Measurements from ENCODE around the gene RSPH1. TPM values are rescaled to one million over a fixed set of nuclear protein-coding genes. Genes with fewer than 3 reads are reported as not detected.

The RSPH1 gene
- total and polyA plus RNA-seq, 5 experiments from 2014 or later: 0.14 TPM; not detected in 4

DNA sequence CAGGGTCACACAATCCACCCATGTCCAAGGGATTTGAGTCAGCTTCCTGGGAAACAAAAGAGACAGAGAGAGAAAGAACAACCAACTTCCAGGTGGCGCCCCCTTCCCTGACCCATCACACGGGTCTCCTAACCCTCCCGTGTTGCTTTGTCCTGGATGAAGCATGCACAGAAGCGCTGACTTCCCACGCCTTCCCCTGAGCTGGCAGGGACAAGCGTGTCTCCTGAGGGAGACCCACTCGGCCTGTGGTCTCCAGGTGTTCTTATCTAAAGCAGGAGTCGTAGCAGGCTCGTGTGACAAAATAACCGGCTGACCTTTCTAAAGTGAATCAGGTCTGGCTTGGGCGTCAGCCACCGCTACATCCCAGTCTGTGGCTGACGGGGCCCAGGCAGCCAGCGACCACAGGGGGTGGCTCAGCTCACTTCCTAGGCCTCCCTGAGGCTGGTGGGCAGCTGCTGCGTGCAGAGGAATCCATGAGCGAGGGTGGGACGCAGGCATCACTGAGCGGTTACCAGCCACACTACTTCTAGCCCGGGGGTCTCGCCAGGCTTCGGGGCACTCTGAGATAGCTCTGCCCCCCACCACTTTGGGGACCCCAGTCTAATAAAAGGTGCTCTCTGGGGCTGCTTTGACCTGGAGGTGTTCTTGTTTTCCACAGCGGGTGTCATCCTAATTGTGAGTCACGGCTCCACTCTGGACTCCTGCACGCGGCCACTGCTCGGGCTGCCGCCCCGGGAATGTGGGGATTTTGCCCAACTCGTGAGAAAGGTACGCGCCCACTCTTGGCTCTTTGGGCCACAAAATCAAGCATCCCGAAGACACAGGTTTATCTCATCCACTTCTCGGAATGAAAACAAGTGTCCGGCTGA is 51.9 kb downstream of the RSPH1 start:
- POLR2A ChIA-PET: interaction anchor here (0.6 to 2.8 kb wide), 4 partner anchors 18 to 328 kb away, joined by 3 to 16 read pairs (median 8); partner anchors contain the start of gene UBASH3A
- H3K36me3 Mint-ChIP-seq: peaks cover 0 to 85% (median 9%) of the 10 kb centered on the region in 3 donors

DNA sequence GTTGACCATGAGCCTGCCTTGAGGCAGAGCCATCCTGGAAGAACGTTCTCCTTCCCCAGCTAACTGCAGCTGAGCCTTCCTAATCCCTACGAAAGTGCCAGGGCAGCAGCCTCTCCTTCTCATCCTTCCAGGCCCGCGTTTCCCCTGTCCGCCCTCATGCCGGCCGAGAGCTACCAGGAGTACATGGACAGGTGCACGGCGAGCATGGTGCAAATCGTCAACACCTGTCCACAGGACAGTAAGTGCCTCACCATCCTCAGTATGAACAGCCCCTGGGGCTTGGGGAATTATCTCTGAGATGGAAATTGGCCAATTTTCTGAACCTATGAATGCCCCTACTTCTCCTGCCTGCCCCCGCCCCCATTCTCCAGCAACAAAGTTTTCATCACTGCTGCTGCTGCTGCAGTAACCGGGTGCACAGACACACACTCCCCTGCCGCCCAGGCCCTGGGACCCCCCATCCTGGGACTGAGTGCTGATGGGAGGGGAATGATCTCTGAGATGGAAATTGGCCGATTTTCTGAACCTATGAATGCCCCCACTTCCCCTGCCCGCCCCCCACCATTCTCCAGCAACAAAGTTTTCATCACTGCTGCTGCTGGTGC is 52.7 kb downstream of the RSPH1 start:
- no peak for ATAC-seq
- peak in 1 of 10 donors; percentile 61 for DNase-seq
- no peaks in the 10 kb centered on the region for H3K9me3 Mint-ChIP-seq
- H3K4me3 Mint-ChIP-seq: no peak overlapping the region
- peaks cover 22 to 57% (median 37%) of the 10 kb centered on the region in 4 donors for H3K4me1 Mint-ChIP-seq
- peak overlapping the region in 7 of 10 donors; percentile 28 to 91 (median 73) for H3K27ac Mint-ChIP-seq
- H3K36me3 Mint-ChIP-seq: peaks cover 0 to 93% (median 8%) of the 10 kb centered on the region in 3 donors
- POLR2A ChIA-PET: interaction anchor here (0.7 to 2.8 kb wide), 3 partner anchors 17 to 40 kb away, joined by 3 to 16 read pairs (median 12); partner anchors contain the start of gene UBASH3A
- peaks cover 0 to 3% (median 0%) of the 10 kb centered on the region in 5 donors for H3K27me3 Mint-ChIP-seq

More for the DNA sequence above, 51.9 kb downstream of the RSPH1 start:
- peak overlapping the region in 7 of 10 donors; percentile 6 to 91 (median 73) for H3K27ac Mint-ChIP-seq
- H3K4me1 Mint-ChIP-seq: peaks cover 21 to 54% (median 34%) of the 10 kb centered on the region in 4 donors
- no peak overlapping the region for H3K4me3 Mint-ChIP-seq
- no peaks in the 10 kb centered on the region for H3K9me3 Mint-ChIP-seq
- no peak for ATAC-seq
- peak in 1 of 10 donors; percentile 50 for DNase-seq
- H3K27me3 Mint-ChIP-seq: peaks cover 0 to 2% (median 0%) of the 10 kb centered on the region in 5 donors

DNA sequence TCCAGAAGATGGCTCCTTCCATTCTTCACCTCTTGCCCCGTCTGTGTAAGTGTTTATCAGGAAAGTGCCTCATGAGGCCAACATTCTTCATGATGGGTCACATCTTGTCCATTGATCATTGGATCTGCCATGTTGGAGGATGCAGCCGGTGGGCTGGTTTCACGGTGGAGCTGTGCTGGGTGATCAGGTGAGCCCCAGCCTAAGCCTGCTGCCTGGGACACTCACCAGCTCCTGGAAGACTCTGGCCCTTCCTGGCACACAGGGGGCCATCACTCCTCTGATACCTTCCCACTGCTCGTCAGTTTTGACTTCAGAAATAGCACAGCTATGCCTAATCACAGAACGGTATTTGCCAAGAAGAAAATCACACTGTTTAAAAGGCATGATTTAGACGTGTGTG is 54.1 kb downstream of the RSPH1 start:
- Mint-ChIP-seq H3K36me3 (peaks cover 0 to 90% (median 11%) of the 10 kb centered on the region in 3 donors), H3K27ac (peak overlapping the region in 8 of 10 donors; percentile 13 to 90 (median 50)), H3K27me3 (peaks cover 0 to 2% (median 0%) of the 10 kb centered on the region in 5 donors), H3K4me3 (peak overlapping the region in 1 of 10 donors; percentile 18), H3K4me1 (peaks cover 24 to 55% (median 37%) of the 10 kb centered on the region in 4 donors), H3K9me3 (no peaks in the 10 kb centered on the region)
- ATAC-seq: no peak
- POLR2A ChIA-PET: interaction anchor here (1.4 to 2.3 kb wide), 2 partner anchors 19 to 39 kb away, joined by 4 to 8 read pairs; partner anchors contain the start of gene UBASH3A
- DNase-seq: peak in 1 of 10 donors; percentile 59

DNA sequence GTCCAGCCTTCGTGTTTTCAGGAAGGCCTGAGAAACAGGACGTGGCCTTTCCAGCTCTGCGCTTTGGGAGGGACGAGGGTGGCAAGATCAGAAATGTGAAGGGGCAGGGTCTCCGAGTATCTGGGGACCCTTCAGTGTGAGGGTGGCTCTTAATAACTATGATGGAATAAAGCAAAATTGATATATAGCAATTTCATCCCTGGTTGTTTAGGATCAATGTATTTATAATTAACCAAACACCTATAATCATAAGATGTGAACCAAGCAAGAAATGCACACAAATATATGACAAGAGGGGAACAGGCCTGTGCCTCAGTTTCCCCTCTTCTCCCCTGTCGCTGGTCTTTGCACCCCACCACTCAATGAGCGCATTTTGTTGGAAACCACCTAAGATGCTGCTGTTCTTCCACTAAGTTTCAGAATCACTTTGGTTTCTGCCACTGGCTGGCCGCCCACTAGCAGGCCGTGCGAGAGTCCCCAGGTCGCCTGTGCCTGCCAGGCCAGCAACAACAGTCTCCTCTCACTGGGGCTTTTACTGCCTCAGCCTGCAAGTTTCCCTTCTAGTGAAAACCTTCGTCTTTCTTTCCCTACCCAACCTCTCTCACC is 55.7 kb downstream of the RSPH1 start:
- Mint-ChIP-seq H3K9me3 (no peaks in the 10 kb centered on the region), H3K27me3 (peaks cover 0 to 2% (median 0%) of the 10 kb centered on the region in 5 donors), H3K27ac (peak overlapping the region in 9 of 10 donors; percentile 57 to 94 (median 68)), H3K36me3 (peaks cover 2 to 90% (median 21%) of the 10 kb centered on the region in 3 donors), H3K4me1 (peaks cover 26 to 56% (median 41%) of the 10 kb centered on the region in 4 donors), H3K4me3 (peak overlapping the region in 1 of 10 donors; percentile 44)
- ATAC-seq (no peak), DNase-seq (peak in 1 of 10 donors; percentile 37)
- POLR2A ChIA-PET: interaction anchor here (2.3 kb wide), 1 partner anchor 17 kb away, joined by 8 read pairs; no protein-coding TSS in a partner anchor

GRCh38 chr21:42439284-42440186 is 56.5 kb downstream of the RSPH1 start:
- Mint-ChIP-seq H3K9me3 (no peaks in the 10 kb centered on the region), H3K27me3 (peaks cover 0 to 2% (median 0%) of the 10 kb centered on the region in 5 donors), H3K36me3 (peaks cover 9 to 90% (median 28%) of the 10 kb centered on the region in 3 donors), H3K4me1 (peaks cover 34 to 64% (median 47%) of the 10 kb centered on the region in 4 donors), H3K4me3 (peak overlapping the region in 2 of 10 donors; percentile 46 to 64), H3K27ac (peak overlapping the region; percentile 43 to 94 (median 89))
- peak; percentile 30 to 48 for ATAC-seq
- POLR2A ChIA-PET: interaction anchor here (1.5 kb wide), 1 partner anchor 15 kb away, joined by 3 read pairs; no protein-coding TSS in a partner anchor
- DNase-seq: peak in 1 of 10 donors; percentile 42

DNA sequence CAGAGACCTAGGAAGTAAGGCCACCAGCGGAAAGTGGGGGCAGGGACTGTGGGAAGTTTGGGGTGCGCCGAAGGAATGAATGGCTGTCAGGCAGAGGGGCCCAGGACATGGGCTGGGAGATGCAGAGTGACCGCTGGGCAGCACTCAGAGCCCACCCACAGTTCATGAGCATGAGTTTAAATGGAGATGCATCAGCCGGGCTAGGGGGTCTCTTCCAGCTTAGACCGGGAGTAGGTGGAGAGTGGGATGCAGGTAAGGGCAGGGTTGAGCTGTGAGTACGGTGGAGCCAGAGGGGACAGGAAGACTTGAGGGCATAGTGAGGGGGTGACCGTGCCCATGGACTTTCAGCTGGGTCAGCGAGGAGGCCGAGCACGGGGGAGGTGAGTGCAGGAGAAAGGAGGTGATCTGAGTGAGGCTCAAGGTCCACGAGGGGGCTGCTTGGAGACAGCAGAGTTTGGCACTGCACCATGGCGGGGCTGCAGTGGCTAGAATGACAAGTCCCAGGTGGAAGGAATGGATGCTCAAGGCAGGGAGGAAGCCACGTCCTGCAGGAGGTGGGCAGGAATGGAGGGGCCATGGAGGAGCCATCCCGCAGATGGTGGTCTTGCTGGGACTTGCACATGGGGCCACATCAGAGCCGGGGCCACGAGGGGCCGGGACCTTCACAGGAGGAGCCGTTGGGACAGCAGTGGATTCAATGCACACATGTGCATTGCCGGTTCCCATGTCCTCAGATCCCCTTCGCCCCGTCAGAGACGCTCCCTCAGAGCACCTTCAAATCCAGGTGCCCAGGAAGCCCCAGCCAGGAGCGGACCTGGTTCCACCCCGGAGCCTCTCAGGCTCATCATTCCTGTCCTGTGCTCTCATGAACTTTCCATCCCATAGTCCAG is 57.5 kb downstream of the RSPH1 start:
- POLR2A ChIA-PET: interaction anchor here (1.1 to 1.7 kb wide), 3 partner anchors 12 to 17 kb away, joined by 3 to 5 read pairs (median 4); no protein-coding TSS in a partner anchor
- DNase-seq: peak in 1 of 10 donors; percentile 37
- no peak for ATAC-seq
- Mint-ChIP-seq H3K36me3 (peaks cover 15 to 96% (median 37%) of the 10 kb centered on the region in 3 donors), H3K4me1 (peaks cover 42 to 70% (median 53%) of the 10 kb centered on the region in 4 donors), H3K27ac (peak overlapping the region in 9 of 10 donors; percentile 43 to 91 (median 76)), H3K27me3 (peaks cover 0 to 2% (median 0%) of the 10 kb centered on the region in 5 donors), H3K9me3 (no peaks in the 10 kb centered on the region), H3K4me3 (no peak overlapping the region)

GRCh38 chr21:42437786-42438185 is 58.2 kb downstream of the RSPH1 start:
- Mint-ChIP-seq H3K9me3 (no peaks in the 10 kb centered on the region), H3K27me3 (peaks cover 0 to 2% (median 0%) of the 10 kb centered on the region in 5 donors), H3K4me3 (no peak overlapping the region), H3K27ac (peak overlapping the region in 6 of 10 donors; percentile 43 to 90 (median 78)), H3K36me3 (peaks cover 22 to 96% (median 44%) of the 10 kb centered on the region in 3 donors), H3K4me1 (peaks cover 41 to 70% (median 55%) of the 10 kb centered on the region in 4 donors)
- DNase-seq: no peak
- no peak for ATAC-seq
- POLR2A ChIA-PET: interaction anchor here (0.9 to 3.0 kb wide), 6 partner anchors 9 to 34 kb away, joined by 3 to 10 read pairs (median 4); partner anchors contain the start of gene UBASH3A

- Mint-ChIP-seq H3K36me3 (peaks cover 30 to 96% (median 51%) of the 10 kb centered on the region in 3 donors), H3K9me3 (peaks cover 0 to 6% (median 0%) of the 10 kb centered on the region in 9 donors), H3K4me1 (peaks cover 41 to 70% (median 53%) of the 10 kb centered on the region in 4 donors), H3K27me3 (peaks cover 0 to 2% (median 0%) of the 10 kb centered on the region in 5 donors), H3K4me3 (no peak overlapping the region), H3K27ac (peak overlapping the region in 8 of 10 donors; percentile 17 to 90 (median 36))
- ATAC-seq: no peak
- DNase-seq: no peak
- POLR2A ChIA-PET: interaction anchor here (0.6 to 3.0 kb wide), 6 partner anchors 10 to 419 kb away, joined by 3 to 10 read pairs (median 4); partner anchors contain the start of gene UBASH3A
Measured at GRCh38 chr21:42436914-42437313, 59.1 kb downstream of the RSPH1 start.

GRCh38 chr21:42435833-42436232 is 60.2 kb downstream of the RSPH1 start:
- Mint-ChIP-seq H3K27me3 (peaks cover 0 to 2% (median 0%) of the 10 kb centered on the region in 5 donors), H3K4me1 (peaks cover 41 to 64% (median 52%) of the 10 kb centered on the region in 4 donors), H3K27ac (peak overlapping the region in 4 of 10 donors; percentile 5 to 96 (median 78)), H3K36me3 (peaks cover 33 to 93% (median 54%) of the 10 kb centered on the region in 3 donors), H3K4me3 (no peak overlapping the region), H3K9me3 (peaks cover 0 to 6% (median 0%) of the 10 kb centered on the region in 9 donors)
- ATAC-seq: no peak
- POLR2A ChIA-PET: interaction anchor here (1.0 to 3.0 kb wide), 2 partner anchors 9 to 32 kb away, joined by 4 to 10 read pairs; partner anchors contain the start of gene UBASH3A
- no peak for DNase-seq

DNA sequence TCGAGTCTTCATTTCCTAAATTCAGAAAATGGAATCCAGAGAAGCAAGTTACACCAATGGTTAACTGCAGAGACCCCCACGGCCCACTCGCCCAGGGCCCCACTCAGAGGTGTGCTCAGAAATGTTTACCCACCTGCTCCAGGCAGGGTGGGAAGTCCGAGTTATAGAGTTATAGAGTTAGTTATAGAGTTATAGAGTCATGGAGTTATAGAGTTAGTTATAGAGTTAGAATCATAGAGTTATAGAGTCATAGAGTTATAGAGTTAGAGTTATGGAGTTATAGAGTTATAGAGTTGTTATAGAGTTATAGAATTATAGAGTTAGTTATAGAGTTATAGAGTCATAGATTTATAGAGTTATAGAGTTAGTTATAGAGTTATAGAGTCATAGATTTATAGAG is 60.6 kb downstream of the RSPH1 start:
- peaks cover 0 to 2% (median 0%) of the 10 kb centered on the region in 5 donors for H3K27me3 Mint-ChIP-seq
- H3K9me3 Mint-ChIP-seq: peaks cover 0 to 6% (median 0%) of the 10 kb centered on the region in 9 donors
- ATAC-seq (no peak), DNase-seq (no peak)
- peaks cover 33 to 93% (median 54%) of the 10 kb centered on the region in 3 donors for H3K36me3 Mint-ChIP-seq
- H3K27ac Mint-ChIP-seq: peak overlapping the region; percentile 71 to 96 (median 84)
- peaks cover 40 to 61% (median 50%) of the 10 kb centered on the region in 4 donors for H3K4me1 Mint-ChIP-seq
- POLR2A ChIA-PET: interaction anchor here (1.0 to 3.0 kb wide), 3 partner anchors 9 to 31 kb away, joined by 4 to 10 read pairs (median 4); partner anchors contain the start of gene UBASH3A
- peak overlapping the region in 2 of 10 donors; percentile 1 to 22 for H3K4me3 Mint-ChIP-seq
